ENCODE data around the gene OR8D4. TPM values are rescaled to one million over a fixed set of nuclear protein-coding genes. Genes with fewer than 3 reads are reported as not detected.
"Not testable (repeated sequence)": the region's sequence is repeated elsewhere in the genome, so short reads cannot be mapped to it uniquely, and the experiment has no call there.

OR8D4 gene
- under 1 TPM in 1 of 4 donors, not detected in 3; 0.07 TPM for total RNA-seq

DNA sequence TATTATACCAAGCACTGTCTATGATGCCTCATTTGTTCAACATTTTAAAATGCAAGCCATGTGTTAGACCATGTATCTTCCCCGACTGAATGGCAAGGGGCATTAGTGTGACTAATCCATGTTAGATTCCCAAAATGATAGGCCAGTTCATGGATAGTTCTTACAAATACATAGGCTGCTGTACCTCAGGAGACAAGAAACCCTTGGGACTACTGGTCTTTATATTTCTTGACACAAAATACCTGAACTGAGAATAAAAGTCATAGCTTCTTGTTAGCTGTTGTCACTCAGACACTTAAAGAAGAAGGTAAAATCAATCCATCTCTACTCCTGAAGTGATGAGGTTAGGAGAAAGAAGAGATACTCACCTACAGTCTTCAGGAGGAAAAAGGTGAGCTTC lies at the start of gene OR8D4:
TSS of gene OR8D4 (plus strand) at position 301 of the 400 bp plus-strand sequence. CDS start 4,265 bp downstream, outside the sequence.
- H3K27me3 ChIP-seq: no peaks in the 10 kb centered on the region

DNA sequence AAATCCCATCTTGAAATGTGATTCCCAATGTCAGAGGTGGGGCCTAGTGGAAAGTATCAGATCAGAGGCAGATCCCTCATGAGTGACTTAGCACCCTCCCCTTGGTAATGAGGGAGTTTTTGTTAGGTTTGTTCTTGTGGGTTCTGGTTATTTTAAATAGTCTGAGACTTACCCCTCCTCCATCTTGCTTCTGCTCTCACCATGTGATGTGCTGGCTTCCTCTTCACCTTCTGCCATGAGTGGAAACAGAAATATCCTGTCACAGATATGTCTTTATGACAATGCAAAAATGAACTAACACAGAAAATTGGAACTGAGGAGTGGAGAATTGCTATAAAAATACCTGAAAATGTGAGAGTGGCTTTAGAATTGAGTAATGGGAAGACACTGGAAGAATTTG lies 49.6 kb upstream of the OR8D4 start:
- Histone ChIP-seq H3K27me3 (no peaks in the 10 kb centered on the region), H3K4me3 (no peak overlapping the region), H3K36me3 (no peaks in the 10 kb centered on the region), H3K9me3 (no peaks in the 10 kb centered on the region), H3K4me1 (no peaks in the 10 kb centered on the region), H3K27ac (no peak overlapping the region)
- intact Hi-C loops (cut with DNase I; ENCODE audit: low total_unique reads): no loop called here
- DNase-seq: no peak
- no peak for TF ChIP-seq POLR2A (IDR thresholded peaks at IDR 0.05)
- TF ChIP-seq, protein P1, sequence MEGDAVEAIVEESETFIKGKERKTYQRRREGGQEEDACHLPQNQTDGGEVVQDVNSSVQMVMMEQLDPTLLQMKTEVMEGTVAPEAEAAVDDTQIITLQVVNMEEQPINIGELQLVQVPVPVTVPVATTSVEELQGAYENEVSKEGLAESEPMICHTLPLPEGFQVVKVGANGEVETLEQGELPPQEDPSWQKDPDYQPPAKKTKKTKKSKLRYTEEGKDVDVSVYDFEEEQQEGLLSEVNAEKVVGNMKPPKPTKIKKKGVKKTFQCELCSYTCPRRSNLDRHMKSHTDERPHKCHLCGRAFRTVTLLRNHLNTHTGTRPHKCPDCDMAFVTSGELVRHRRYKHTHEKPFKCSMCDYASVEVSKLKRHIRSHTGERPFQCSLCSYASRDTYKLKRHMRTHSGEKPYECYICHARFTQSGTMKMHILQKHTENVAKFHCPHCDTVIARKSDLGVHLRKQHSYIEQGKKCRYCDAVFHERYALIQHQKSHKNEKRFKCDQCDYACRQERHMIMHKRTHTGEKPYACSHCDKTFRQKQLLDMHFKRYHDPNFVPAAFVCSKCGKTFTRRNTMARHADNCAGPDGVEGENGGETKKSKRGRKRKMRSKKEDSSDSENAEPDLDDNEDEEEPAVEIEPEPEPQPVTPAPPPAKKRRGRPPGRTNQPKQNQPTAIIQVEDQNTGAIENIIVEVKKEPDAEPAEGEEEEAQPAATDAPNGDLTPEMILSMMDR (IDR thresholded peaks at IDR 0.05): no peak

More for the DNA sequence above, at the start of gene OR8D4:
- intact Hi-C loops (cut with DNase I; ENCODE audit: low total_unique reads): no loop called here
- Histone ChIP-seq H3K9me3 (no peaks in the 10 kb centered on the region), H3K36me3 (no peaks in the 10 kb centered on the region), H3K4me3 (no peak within 1 kb of the TSS), H3K4me1 (no peaks in the 10 kb centered on the region), H3K27ac (no peak within 1 kb of the TSS)
- DNase-seq: no peak
- no peak for TF ChIP-seq POLR2A (IDR thresholded peaks at IDR 0.05)

DNA sequence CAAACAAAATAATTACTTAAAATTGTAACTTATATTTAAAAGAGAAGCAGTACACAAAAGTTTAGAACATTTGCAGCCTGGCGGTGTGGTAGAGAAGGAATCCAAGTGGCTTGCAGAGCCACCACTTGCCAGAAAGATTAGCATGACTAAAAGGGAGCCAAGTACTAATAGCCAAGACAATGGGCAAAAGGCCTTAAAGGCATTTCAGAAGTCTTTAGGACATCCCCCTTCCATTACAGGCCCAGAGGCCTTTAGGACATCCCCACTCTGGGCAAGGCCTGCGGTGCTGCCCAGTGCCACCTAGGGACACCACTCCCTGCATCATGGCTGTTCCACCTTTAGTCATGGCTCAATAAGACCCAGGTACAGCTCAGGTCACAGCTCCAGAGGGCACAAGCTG lies 48.9 kb upstream of the OR8D4 start:
- intact Hi-C loops (cut with DNase I; ENCODE audit: low total_unique reads): no loop called here
- H3K27me3 ChIP-seq: no peaks in the 10 kb centered on the region
- DNase-seq: no peak
- no peak overlapping the region for H3K4me3 ChIP-seq
- TF ChIP-seq, protein P1 (IDR thresholded peaks at IDR 0.05): no peak
- TF ChIP-seq POLR2A (IDR thresholded peaks at IDR 0.05): no peak
- H3K9me3 ChIP-seq: no peaks in the 10 kb centered on the region
- no peak overlapping the region for H3K27ac ChIP-seq
- no peaks in the 10 kb centered on the region for H3K4me1 ChIP-seq
- H3K36me3 ChIP-seq: no peaks in the 10 kb centered on the region

DNA sequence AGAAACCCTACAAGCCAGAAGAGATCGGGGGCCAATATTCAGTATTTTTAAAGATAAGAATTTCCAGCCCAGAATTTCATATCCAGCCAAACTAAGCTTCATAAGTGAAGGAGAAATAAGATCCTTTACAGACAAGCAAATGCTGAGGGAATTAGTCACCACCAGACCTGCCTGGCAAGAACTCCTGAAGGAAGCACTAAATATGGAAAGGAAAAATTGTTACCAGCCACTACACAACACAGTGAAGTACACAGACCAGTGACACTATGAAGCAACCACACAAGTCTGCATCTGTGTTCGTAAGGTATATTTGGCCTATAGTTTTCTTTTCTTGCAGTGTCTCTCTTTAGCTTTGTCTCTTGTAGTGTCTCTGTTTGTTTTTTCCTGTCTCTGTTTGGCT lies 45.5 kb upstream of the OR8D4 start:
- no peaks in the 10 kb centered on the region for H3K4me1 ChIP-seq
- no peaks in the 10 kb centered on the region for H3K36me3 ChIP-seq
- H3K27me3 ChIP-seq: no peaks in the 10 kb centered on the region
- no peaks in the 10 kb centered on the region for H3K9me3 ChIP-seq
- H3K4me3 ChIP-seq: no peak overlapping the region
- H3K27ac ChIP-seq: no peak overlapping the region
- DNase-seq: no peak
- no peak for TF ChIP-seq POLR2A (IDR thresholded peaks at IDR 0.05)
- TF ChIP-seq, protein P1 (IDR thresholded peaks at IDR 0.05): no peak
- intact Hi-C loops (cut with DNase I; ENCODE audit: low total_unique reads): no loop called here

DNA sequence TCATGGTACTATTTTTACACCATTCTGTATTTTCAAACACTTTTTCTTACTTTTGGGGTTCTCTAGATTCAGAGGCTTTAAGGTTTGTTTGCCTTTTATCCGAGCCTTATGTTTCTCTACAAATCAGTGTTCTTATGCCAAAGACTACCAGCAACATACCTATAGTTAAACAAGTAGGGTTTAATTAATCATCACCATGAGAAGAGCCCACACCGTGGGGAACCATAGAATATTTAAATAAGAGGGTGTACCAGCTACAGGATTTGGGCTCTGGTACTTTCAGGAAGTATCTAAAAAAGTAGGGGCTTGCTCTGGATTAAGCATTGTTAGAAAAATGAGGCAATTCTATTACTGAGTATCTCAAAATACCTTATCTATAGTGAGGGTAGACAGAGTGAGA lies 42.2 kb upstream of the OR8D4 start:
- H3K27ac ChIP-seq: no peak overlapping the region
- no peaks in the 10 kb centered on the region for H3K27me3 ChIP-seq
- H3K9me3 ChIP-seq: no peaks in the 10 kb centered on the region
- H3K36me3 ChIP-seq: no peaks in the 10 kb centered on the region
- no peak overlapping the region for H3K4me3 ChIP-seq
- DNase-seq: no peak
- H3K4me1 ChIP-seq: no peaks in the 10 kb centered on the region
- TF ChIP-seq POLR2A (IDR thresholded peaks at IDR 0.05): no peak
- intact Hi-C loops (cut with DNase I; ENCODE audit: low total_unique reads): no loop called here

DNA sequence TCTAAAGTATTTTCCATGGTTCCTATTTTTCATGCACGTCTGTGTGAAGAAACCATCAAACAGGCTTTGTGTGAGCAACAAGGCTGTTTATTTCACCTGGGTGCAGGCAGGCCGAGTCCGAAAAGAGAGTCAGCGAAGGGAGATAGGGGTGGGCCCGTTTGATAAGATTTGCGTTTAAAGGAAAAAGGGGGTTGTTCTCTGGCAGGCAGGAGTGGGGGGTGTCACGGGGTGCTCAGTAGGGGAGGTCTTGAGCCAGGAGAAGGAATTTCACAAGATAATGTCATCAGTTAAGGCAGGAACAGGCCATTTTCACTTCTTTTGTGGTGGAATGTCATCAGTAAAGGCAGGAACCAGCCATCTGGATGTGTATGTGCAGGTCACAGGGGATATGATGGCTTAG lies 36.7 kb upstream of the OR8D4 start:
- H3K4me3 ChIP-seq; H3K36me3 ChIP-seq; intact Hi-C loops (cut with DNase I; ENCODE audit: low total_unique reads); H3K27ac ChIP-seq; H3K4me1 ChIP-seq; DNase-seq; H3K27me3 ChIP-seq; H3K9me3 ChIP-seq: not testable (repeated sequence)

DNA sequence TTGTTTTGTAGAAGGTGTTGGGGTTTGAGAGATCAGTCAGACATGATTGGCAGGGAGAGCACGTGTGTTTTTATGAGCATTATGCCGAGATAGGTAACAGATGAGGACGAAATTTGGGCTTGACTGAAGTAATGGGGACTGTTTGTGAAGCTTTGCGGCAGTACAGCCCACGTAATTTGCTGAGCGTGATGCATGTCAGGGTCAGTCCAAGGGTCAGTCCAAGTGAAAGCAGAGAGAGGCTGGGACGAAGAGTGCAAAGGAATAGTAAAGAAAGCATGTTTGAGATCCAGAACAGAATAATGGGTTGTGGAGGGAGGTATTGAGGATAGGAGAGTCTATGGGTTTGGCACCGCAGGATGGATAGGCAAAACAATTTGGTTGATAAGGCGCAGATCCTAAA lies 34.2 kb upstream of the OR8D4 start:
- not testable (repeated sequence) for H3K27me3 ChIP-seq, H3K36me3 ChIP-seq

More for the DNA sequence above, 34.2 kb upstream of the OR8D4 start:
- H3K27ac ChIP-seq; H3K9me3 ChIP-seq; H3K4me3 ChIP-seq; DNase-seq; H3K4me1 ChIP-seq; intact Hi-C loops (cut with DNase I; ENCODE audit: low total_unique reads): not testable (repeated sequence)

All from uterus (tissue), 4 donors.